Keratinocyte (primary cell): ENCODE data around the gene UBC.

ENCODE experiments used
- CTCF ChIP-seq, 3 experiments: IDR thresholded peaks in 1 of 3; conservative IDR thresholded peaks in 1 of 3; optimal IDR thresholded peaks in 1 of 3; 2 replicates in 2 of 3; 3 replicates in 1 of 3; pipeline versions ENCODE3 to v1.5.1; 2011; ENCODE audit warnings: low read length in 3 of 3, mild to moderate bottlenecking in 3 of 3, moderate library complexity in 2 of 3, control low read depth in 1 of 3, inconsistent platforms in 1 of 3; ENCODE audit not compliant: insufficient read depth in 2 of 3; ENCODE audit errors: extremely low read depth in 1 of 3
- EZH2 ChIP-seq: IDR thresholded peaks from one replicate; pipeline ENCODE4 v1.6.1; 2012; ENCODE audit warnings: inconsistent platforms, mild to moderate bottlenecking, low read length, moderate library complexity

GRCh38 chr12:124919521-124920352, 5.3 kb upstream of the UBC start:
- TF ChIP-seq CTCF (optimal IDR thresholded peaks at IDR 0.05 in 1 of 3, IDR thresholded peaks at IDR 0.05 in 1 of 3, conservative IDR thresholded peaks at IDR 0.05 in 1 of 3; ENCODE audit: extremely low read depth in 1 of 3, insufficient read depth in 2 of 3, low read length in 3 of 3), result no peak
- TF ChIP-seq EZH2, result no peak
